ENCODE data around the gene FAM114A2.
A peak's percentile ranks its signal among the peaks of the same experiment; 100 is the strongest.

Gene FAM114A2

DNA sequence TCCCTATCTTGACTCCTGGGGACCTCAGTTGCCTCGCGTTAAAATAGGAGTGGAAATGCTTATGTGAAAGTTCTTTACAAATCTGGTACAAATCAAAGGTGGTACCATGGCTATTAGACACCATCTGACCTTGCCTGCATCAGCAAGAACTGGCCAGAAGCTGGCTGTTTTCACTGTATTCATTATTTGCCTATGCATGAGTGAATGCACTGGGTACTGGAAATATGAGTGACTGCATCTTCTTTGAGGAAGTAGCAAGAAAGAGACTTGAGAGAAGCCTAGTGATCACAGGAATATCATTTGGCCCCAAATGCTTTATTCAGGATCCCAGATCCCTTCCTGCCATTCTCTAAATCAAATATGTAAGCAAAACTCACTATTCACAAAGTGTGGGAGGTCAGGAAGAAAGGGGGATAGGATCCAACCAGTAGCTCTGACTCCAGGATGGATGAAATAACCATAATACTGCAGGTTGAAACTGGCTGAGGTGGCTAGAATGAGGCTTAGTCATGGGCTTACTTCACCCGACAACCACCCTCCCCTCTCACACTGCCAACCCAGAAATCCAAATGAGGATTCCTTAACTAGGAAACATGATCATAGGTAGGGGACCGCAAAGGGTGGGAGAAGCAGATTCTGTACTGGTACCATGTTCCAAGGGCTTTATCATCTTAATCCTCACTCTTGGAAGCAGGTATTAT lies 56.7 kb downstream of the FAM114A2 start:
- no peak for DNase-seq

GRCh38 chr5:153979028-153979783 lies 59.5 kb downstream of the FAM114A2 start:
- DNase-seq, result no peak

DNA sequence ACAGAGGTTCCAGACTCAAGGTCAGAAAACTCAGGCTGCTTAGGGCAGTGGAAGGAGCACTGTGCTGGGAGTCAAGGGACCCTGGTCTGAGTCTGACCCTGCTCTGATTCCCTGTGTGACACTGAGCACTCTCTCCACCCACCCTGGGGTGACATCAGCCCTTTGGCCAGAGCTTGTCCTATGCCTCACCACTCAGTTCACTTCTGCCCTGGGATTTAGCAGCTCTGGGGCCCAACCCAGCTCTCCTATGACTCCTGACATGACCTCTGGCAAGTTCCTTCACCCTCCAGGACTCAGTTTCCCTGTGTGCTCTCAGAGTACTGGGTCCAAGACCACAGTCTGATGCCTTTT lies 63.9 kb downstream of the FAM114A2 start:
- no peak for DNase-seq

DNA sequence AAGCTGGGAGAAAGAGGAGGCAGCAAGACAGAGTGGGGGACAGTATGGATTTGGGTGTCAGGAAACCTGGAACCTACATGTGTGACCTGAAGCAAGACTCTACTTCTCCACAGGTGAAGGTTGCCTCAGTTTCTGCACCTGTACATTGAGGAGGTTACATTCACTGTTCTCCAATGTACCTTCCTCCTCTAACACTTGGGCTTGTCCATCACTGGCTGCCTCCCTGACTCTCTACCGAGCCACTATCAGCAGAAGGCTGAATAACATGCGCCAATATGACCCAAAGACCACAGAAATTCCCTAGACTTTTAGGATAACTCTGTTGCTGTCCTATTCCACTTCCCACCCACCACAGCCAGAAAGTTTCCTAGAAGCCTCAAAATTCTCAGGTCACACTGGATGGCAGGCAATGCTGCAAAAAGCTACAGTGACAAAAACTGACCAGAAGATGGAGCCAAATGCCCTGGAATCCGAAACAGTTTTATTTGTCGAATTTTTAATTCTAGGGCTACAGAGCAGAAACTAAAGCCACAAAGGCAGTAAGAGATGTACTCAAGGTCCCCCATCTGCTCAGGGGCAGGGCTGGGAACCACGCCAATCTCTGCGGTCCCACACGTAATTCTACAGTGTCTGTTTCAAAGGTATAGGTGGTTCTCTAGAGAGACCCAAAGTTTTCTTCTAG lies 64.4 kb downstream of the FAM114A2 start:
- DNase-seq, result peak; percentile 20

- DNase-seq, result no peak
These were observed 66.5 kb downstream of the FAM114A2 start for GRCh38 chr5:153972240-153972639.

- DNase-seq, result no peak
These were observed 68.2 kb downstream of the FAM114A2 start for GRCh38 chr5:153970496-153970895.

DNA sequence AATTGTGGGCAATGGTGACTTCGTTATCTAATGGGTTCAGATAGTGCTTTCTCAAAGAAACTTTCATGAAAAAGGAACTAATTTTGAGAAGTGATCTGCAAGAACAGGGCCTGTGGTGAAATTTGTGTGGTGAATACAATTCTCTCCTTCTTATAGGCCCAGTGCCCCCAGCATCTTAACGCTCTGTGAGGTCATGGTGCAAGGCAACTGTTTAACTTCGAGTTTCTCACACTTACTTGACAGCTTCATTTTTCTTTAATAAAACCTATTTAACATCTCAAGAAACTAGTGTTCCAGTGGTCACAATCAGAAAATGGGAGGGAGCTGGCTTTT lies 69.2 kb downstream of the FAM114A2 start:
- no peak for DNase-seq

GRCh38 chr5:153968761-153969562 lies 69.7 kb downstream of the FAM114A2 start:
- no peak for DNase-seq

- DNase-seq, result no peak
These were observed 73.6 kb downstream of the FAM114A2 start for GRCh38 chr5:153964880-153965645.

DNA sequence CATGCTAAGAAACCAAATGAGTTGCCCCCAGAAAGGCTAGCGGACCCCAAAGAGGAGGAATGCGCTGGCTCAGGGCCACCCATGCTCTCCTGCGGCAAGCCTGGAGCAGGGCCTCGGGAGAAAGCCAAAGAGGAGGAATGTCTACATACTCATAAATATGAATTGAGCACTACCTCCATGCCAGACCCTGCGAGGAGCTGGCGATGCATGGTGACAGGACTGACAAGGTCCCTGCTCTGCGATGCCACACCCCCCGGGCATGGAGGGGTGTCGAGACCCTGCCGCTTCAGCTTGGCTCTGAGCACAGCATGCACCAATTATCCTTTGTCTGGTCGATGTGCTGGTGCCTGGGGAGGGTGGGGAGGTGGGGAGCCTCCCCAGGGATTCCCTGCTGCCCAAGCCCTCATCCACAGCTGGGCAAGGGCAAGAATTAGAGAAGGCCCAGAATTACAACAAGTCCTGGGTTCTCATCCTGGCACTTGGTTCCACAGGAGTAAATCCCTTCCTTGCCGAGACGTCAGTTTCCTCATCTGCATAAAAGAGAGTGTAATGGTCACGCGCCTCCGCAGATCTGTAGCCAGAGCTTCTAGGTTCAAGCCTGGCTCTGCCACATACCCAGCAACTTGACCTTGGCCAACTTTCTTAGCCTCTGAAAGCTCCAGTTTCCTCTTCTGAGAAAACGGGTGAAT lies 74.4 kb downstream of the FAM114A2 start:
- DNase-seq, result no peak

DNA sequence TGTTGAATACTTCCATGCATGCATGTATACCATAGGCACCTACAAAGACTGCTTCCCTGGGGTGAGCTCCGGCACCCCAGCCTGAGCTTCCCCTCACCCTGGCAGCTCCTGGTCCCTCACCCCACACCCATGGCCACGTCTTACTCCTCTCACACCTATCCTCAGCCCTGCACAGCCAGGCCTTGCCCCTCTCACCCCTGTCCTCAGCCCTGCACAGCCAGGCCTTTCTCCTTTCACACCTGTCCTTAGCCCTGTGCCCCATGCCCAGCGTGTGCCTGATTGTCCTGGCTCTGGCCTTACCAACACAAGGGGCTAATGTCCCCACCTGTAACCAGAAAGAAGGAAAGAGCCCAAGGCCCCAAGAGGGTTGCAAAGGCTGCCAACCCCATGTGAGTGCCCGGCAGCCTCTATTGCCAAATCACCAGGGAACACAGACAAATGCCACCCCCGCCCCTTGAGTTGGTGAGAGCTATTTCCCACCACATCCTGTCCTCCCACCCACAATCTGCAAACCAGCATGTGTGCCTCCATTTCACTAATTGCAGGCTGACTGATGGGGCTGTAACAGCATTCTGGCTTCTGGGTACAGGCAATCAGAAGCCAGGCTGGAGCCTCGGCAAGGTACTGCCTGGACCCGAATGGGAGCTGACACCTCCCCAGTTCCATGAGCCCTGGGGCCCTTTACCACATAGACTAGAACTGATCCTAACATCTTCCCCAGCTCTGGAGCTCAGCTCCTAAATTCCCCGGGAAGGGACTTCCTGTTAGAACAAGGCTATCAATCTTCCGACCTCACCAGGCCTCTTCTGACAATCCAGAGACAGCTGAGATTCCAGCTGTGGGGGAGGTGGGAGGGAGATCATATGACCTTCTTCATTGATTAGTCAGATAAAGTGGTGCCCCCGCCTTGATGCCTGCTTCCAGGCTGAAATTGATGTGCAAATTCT lies 78.2 kb downstream of the FAM114A2 start:
- no peak for DNase-seq

DNA sequence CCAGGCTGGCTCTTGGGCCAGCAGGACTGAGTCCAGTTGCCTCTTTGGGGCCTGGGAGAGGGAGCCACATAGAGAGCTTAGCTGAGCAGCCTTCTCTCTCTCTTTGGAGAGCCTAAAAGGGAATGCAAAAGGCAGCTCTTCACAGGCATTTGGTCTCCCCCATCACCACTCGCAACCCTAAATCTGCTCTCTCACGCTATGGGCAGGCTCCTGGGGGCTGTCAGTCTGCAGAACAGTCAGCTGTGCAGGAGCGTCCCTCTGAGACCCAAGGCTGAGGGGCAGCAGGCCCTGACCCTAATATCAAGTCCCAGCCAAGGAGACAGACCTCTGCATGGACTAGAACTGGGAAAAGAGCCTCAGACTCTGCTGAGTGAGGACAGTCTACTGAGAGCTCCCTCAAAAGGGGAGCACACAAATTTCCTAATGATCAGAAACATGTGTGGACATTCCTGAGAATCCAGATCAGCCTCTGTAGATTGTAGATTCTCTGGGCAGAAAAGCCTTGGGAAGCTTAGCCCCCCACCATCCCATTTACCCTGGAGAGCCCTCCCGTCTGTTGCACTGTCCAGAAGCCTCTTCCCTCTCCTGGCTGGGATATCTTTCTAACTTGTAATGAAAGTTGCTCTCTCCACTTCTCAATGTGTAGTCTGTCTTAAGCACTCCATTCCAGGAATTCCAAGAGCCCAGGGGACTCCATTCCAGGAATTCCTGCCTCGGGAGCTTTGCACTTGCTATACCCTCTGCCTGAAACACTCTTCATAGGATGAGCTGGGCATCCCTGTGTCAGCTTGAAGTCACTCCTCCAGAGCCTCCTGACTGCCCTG lies 79.4 kb downstream of the FAM114A2 start:
- DNase-seq, result no peak

DNA sequence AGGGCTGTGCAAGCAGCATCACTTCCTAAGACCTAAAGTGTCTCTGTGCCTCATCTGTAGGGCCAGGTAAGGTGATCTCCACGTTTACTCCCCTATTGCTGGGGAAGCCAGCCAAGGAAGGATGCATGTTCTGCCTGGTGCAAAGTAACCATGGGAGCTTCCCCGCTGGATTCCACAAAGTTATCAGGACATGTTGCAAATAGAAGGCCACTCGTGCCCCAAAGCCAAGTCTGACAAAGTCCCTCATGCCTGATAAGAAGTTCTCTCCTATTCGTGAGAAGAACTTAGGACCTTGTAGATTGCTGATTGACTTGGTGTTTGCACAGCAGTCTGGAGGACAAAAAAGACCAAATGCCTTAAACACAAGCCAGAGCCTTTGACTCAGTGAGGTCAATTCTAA lies 81.5 kb downstream of the FAM114A2 start:
- DNase-seq, result no peak

GRCh38 chr5:153953411-153953810 lies 85.3 kb downstream of the FAM114A2 start:
- DNase-seq, result no peak

GRCh38 chr5:153952893-153953292 lies 85.8 kb downstream of the FAM114A2 start:
- DNase-seq, result no peak

- no peak for DNase-seq
These were observed 86.7 kb downstream of the FAM114A2 start for GRCh38 chr5:153952057-153952456.

GRCh38 chr5:153941265-153941664 lies 97.4 kb downstream of the FAM114A2 start:
- DNase-seq, result no peak
